ENCODE measurements around the gene FETUB.

Gene FETUB

DNA sequence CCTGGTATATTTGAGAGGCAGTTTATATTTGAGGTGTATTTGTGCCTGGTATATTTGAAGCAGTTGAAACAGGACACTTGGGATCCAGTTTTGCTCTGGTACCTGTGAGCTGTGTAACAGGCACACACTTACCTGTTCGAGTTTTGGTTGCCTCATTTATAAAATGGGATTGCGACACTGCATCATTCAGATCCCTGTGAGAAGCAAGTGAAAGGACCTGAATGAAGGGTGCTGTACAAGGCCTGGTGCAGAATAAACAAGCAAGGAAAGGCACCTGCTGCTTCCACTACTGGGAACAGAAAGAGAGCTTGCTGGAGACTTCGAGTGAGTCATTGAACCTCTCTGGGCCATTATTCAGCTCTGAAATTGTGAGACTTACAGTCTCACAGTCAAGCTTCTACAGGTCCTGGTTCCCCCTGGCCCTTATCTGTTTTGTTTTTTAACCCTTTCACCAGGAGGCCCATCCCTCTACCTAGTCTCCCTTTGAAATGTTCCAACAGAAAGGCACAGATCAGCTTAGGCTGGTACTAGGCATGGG lies 11.5 kb downstream of the FETUB start:
- TF ChIP-seq CTCF (IDR thresholded peaks at IDR 0.05; ENCODE audit: insufficient read depth, low read length, missing control alignments): no peak
- no peak for DNase-seq (ENCODE audit: low read depth, low spot score)
- POLR2A ChIA-PET: no interaction called here
- H3K4me3 ChIP-seq (ENCODE audit: low read depth, low read length): no peak overlapping the region
- CTCF ChIA-PET: no interaction called here

DNA sequence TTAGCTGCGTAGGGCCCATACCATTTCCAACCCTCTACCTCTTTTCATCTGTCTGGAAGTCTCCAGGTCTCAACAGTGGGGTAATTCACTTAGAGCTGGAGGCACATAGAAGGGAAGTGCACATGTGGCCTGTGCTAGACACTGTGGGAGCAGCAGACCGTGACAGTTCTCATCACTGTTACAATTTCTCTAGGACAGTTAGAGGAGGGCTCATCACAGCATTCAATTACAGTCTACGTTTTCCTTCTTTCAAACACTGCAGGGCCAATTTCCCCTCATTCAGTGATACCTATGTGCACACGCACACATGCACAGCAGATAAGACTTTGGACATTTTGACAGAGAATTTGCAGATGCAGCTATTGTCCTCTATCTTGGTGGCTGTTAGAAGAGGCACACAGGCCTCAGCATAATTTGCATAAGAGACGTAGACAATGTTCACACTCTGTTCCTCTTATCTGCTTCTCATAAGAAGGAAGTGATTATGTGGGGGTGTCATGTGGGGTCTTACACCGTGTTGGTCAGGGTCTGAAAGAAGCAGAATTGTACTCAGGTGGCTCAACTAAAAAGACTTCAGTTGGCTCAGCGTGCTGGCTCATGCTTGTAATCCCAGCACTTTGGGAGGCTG lies 13.0 kb downstream of the FETUB start:
- ChIA-PET POLR2A (no interaction called here), CTCF (no interaction called here)
- no peak for DNase-seq (ENCODE audit: low read depth, low spot score)
- no peak overlapping the region for H3K4me3 ChIP-seq (ENCODE audit: low read depth, low read length)
- TF ChIP-seq CTCF (IDR thresholded peaks at IDR 0.05; ENCODE audit: insufficient read depth, low read length, missing control alignments): no peak

- TF ChIP-seq CTCF (IDR thresholded peaks at IDR 0.05; ENCODE audit: insufficient read depth, low read length, missing control alignments): no peak
- no peak overlapping the region for H3K4me3 ChIP-seq (ENCODE audit: low read depth, low read length)
- CTCF ChIA-PET: no interaction called here
- DNase-seq (ENCODE audit: low read depth, low spot score): no peak
- POLR2A ChIA-PET: no interaction called here
Observed at GRCh38 chr3:186653984-186654383, 13.8 kb downstream of the FETUB start.

DNA sequence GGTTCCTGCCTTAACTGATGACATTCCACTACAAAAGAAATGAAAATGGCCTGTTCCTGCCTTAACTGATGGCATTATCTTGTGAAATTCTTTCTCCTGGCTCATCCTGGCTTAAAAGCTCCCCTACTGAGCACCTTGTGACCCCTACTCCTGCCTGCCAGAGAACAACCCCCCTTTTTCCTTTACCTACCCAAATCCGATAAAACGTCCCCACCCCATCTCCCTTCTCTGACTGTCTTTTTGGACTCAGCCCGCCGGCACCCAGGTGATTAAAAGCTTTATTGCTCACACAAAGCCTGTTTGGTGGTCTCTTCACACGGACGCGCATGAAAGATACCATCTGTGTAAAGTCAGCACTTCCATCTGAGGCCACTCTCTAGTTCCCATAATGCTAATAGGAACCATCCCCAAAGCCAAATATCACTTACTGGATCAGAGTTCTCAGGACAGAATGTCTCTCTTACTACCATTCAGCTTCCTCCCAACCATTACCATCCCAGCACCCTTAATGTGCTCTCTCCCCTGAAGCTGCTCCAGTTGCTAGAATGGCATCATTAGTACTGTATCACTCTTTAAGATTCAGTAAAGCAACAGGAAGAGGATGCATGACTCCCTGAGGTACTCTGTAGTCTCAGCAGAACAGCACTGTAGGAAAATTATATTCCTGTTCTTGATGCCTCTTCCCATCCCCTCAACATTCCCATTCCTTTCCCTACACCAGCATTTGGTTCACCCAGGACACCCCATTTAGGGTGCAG lies 23.3 kb downstream of the FETUB start:
- ChIA-PET POLR2A (no interaction called here), CTCF (interaction anchor here (0.9 kb wide), 1 partner anchor 48 kb away, joined by 3 read pairs; no protein-coding TSS in a partner anchor)
- no peak overlapping the region for H3K4me3 ChIP-seq (ENCODE audit: low read depth, low read length)

DNA sequence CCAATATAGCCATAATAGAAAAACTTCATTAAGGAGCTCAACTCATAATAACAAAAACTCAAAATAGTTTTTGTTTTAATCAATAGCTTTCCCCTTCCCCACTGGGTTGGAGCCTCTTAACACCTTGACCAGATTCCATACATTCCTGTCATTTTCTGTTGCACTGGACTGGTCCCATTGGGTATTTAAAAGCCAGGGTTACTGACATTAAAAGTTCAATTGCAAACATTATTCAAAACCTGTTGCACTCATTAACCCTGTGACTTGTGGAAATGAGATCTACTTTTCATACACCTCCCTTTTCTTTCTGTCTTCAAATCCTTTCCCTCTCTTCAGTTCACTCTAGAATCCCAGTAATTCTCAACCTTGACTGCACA lies 23.9 kb downstream of the FETUB start:
- no peak overlapping the region for H3K4me3 ChIP-seq (ENCODE audit: low read depth, low read length)
- DNase-seq (ENCODE audit: low read depth, low spot score): no peak
- TF ChIP-seq CTCF (IDR thresholded peaks at IDR 0.05; ENCODE audit: insufficient read depth, low read length, missing control alignments): no peak
- ChIA-PET POLR2A (no interaction called here), CTCF (interaction anchor here (0.9 kb wide), 1 partner anchor 49 kb away, joined by 3 read pairs; no protein-coding TSS in a partner anchor)

More for the DNA sequence above, 23.3 kb downstream of the FETUB start:
- TF ChIP-seq CTCF (IDR thresholded peaks at IDR 0.05; ENCODE audit: insufficient read depth, low read length, missing control alignments): no peak
- no peak for DNase-seq (ENCODE audit: low read depth, low spot score)

- CTCF ChIA-PET: interaction anchor here (0.9 kb wide), 1 partner anchor 49 kb away, joined by 3 read pairs; no protein-coding TSS in a partner anchor
- TF ChIP-seq CTCF (IDR thresholded peaks at IDR 0.05; ENCODE audit: insufficient read depth, low read length, missing control alignments): no peak
- no peak for DNase-seq (ENCODE audit: low read depth, low spot score)
- POLR2A ChIA-PET: no interaction called here
- no peak overlapping the region for H3K4me3 ChIP-seq (ENCODE audit: low read depth, low read length)
Observed at GRCh38 chr3:186664506-186664905, 24.3 kb downstream of the FETUB start.

Data from AG04449 (cell line).